IPS-18a (cell line): ENCODE data around the gene ANKS6.

Experiments used
- H3K27ac ChIP-seq: one replicate; pipeline ENCODE4 v1.5.1; 2013; ENCODE audit warnings: low read length
- H3K27me3 ChIP-seq: one replicate; pipeline ENCODE4 v1.6.1; 2013; ENCODE audit warnings: mild to moderate bottlenecking, low read length; ENCODE audit not compliant: control insufficient read depth, insufficient read depth
- H3K36me3 ChIP-seq: one replicate; pipeline ENCODE4 v1.6.1; 2013; ENCODE audit warnings: low read depth, low read length; ENCODE audit not compliant: control insufficient read depth
- H3K4me1 ChIP-seq: one replicate; pipeline ENCODE4 v1.6.1; 2013; ENCODE audit warnings: low read depth, low read length; ENCODE audit not compliant: control insufficient read depth
- H3K4me3 ChIP-seq: one replicate; pipeline ENCODE4 v1.5.1; 2013; ENCODE audit warnings: low read length
- H3K9ac ChIP-seq: one replicate; pipeline ENCODE4 v1.6.1; 2013; ENCODE audit warnings: mild to moderate bottlenecking, low read length, moderate library complexity
- H3K9me3 ChIP-seq: one replicate; pipeline ENCODE4 v1.6.1; 2013; ENCODE audit warnings: low read depth, low read length; ENCODE audit not compliant: control insufficient read depth

ANKS6 gene

GRCh38 chr9:98796364-98797101 is at the start of gene ANKS6:
Gene ANKS6 (minus strand): TSS chr9:98796555. CDS start chr9:98796491, 64 bp downstream.
- peak within 1 kb of the TSS; percentile 56 for H3K9ac ChIP-seq
- H3K27me3 ChIP-seq, result peaks cover 14% of the 10 kb centered on the region
- H3K9me3 ChIP-seq, result peaks cover 4% of the 10 kb centered on the region
- peaks cover 21% of the 10 kb centered on the region for H3K4me1 ChIP-seq
- H3K36me3 ChIP-seq, result no peaks in the 10 kb centered on the region
- no peak within 1 kb of the TSS for H3K27ac ChIP-seq
- H3K4me3 ChIP-seq, result peak within 1 kb of the TSS; percentile 79

GRCh38 chr9:98846081-98846480 is 49.7 kb upstream of the ANKS6 start:
- Histone ChIP-seq H3K27ac (no peak overlapping the region), H3K4me3 (no peak overlapping the region), H3K4me1 (peaks cover 4% of the 10 kb centered on the region), H3K27me3 (peaks cover 4% of the 10 kb centered on the region), H3K9ac (no peak overlapping the region), H3K36me3 (no peaks in the 10 kb centered on the region), H3K9me3 (no peaks in the 10 kb centered on the region)

- Histone ChIP-seq H3K4me1 (no peaks in the 10 kb centered on the region), H3K36me3 (peaks cover 2% of the 10 kb centered on the region), H3K9me3 (no peaks in the 10 kb centered on the region), H3K4me3 (no peak overlapping the region), H3K27ac (no peak overlapping the region), H3K27me3 (no peaks in the 10 kb centered on the region), H3K9ac (no peak overlapping the region)
Observed at GRCh38 chr9:98842510-98842909, 46.2 kb upstream of the ANKS6 start.

- H3K4me3 ChIP-seq, result no peak overlapping the region
- no peak overlapping the region for H3K27ac ChIP-seq
- no peaks in the 10 kb centered on the region for H3K27me3 ChIP-seq
- H3K4me1 ChIP-seq, result no peaks in the 10 kb centered on the region
- peaks cover 5% of the 10 kb centered on the region for H3K36me3 ChIP-seq
- no peaks in the 10 kb centered on the region for H3K9me3 ChIP-seq
- H3K9ac ChIP-seq, result no peak overlapping the region
Observed at GRCh38 chr9:98839724-98840123, 43.4 kb upstream of the ANKS6 start.

- H3K27me3 ChIP-seq, result no peaks in the 10 kb centered on the region
- H3K4me3 ChIP-seq, result no peak overlapping the region
- no peaks in the 10 kb centered on the region for H3K9me3 ChIP-seq
- H3K27ac ChIP-seq, result no peak overlapping the region
- H3K36me3 ChIP-seq, result peaks cover 5% of the 10 kb centered on the region
- H3K9ac ChIP-seq, result no peak overlapping the region
- H3K4me1 ChIP-seq, result no peaks in the 10 kb centered on the region
Observed at GRCh38 chr9:98838868-98839565, 42.7 kb upstream of the ANKS6 start.

- Histone ChIP-seq H3K36me3 (peaks cover 5% of the 10 kb centered on the region), H3K4me3 (no peak overlapping the region), H3K27me3 (no peaks in the 10 kb centered on the region), H3K9ac (no peak overlapping the region), H3K9me3 (no peaks in the 10 kb centered on the region), H3K27ac (no peak overlapping the region), H3K4me1 (no peaks in the 10 kb centered on the region)
Observed at GRCh38 chr9:98838155-98838867, 42.0 kb upstream of the ANKS6 start.

- Histone ChIP-seq H3K4me1 (no peaks in the 10 kb centered on the region), H3K9ac (no peak overlapping the region), H3K9me3 (no peaks in the 10 kb centered on the region), H3K36me3 (peaks cover 5% of the 10 kb centered on the region), H3K27ac (no peak overlapping the region), H3K27me3 (no peaks in the 10 kb centered on the region), H3K4me3 (no peak overlapping the region)
Observed at GRCh38 chr9:98837516-98837915, 41.2 kb upstream of the ANKS6 start.

GRCh38 chr9:98836206-98836605 is 39.9 kb upstream of the ANKS6 start:
- H3K27me3 ChIP-seq, result no peaks in the 10 kb centered on the region
- no peaks in the 10 kb centered on the region for H3K9me3 ChIP-seq
- H3K4me3 ChIP-seq, result no peak overlapping the region
- H3K36me3 ChIP-seq, result peaks cover 5% of the 10 kb centered on the region
- no peak overlapping the region for H3K27ac ChIP-seq
- no peaks in the 10 kb centered on the region for H3K4me1 ChIP-seq
- no peak overlapping the region for H3K9ac ChIP-seq

GRCh38 chr9:98834386-98834785 is 38.0 kb upstream of the ANKS6 start:
- Histone ChIP-seq H3K4me3 (no peak overlapping the region), H3K27ac (no peak overlapping the region), H3K4me1 (no peaks in the 10 kb centered on the region), H3K36me3 (peaks cover 5% of the 10 kb centered on the region), H3K9ac (no peak overlapping the region), H3K27me3 (no peaks in the 10 kb centered on the region), H3K9me3 (no peaks in the 10 kb centered on the region)

GRCh38 chr9:98833090-98833956 is 37.0 kb upstream of the ANKS6 start:
- H3K27me3 ChIP-seq, result no peaks in the 10 kb centered on the region
- no peak overlapping the region for H3K9ac ChIP-seq
- H3K4me3 ChIP-seq, result no peak overlapping the region
- no peaks in the 10 kb centered on the region for H3K9me3 ChIP-seq
- no peaks in the 10 kb centered on the region for H3K4me1 ChIP-seq
- peaks cover 5% of the 10 kb centered on the region for H3K36me3 ChIP-seq
- no peak overlapping the region for H3K27ac ChIP-seq

GRCh38 chr9:98832768-98833089 is 36.4 kb upstream of the ANKS6 start:
- no peak overlapping the region for H3K27ac ChIP-seq
- H3K4me1 ChIP-seq, result no peaks in the 10 kb centered on the region
- no peaks in the 10 kb centered on the region for H3K9me3 ChIP-seq
- H3K4me3 ChIP-seq, result no peak overlapping the region
- H3K36me3 ChIP-seq, result peaks cover 5% of the 10 kb centered on the region
- no peaks in the 10 kb centered on the region for H3K27me3 ChIP-seq
- no peak overlapping the region for H3K9ac ChIP-seq
